MCF 10A (cell line): ENCODE data around the gene KCNA10. TPM values are rescaled to one million over a fixed set of nuclear protein-coding genes. Genes with fewer than 3 reads are reported as not detected.

Experiments
- BruUV-seq: library from RNA; stranded (reverse); fragments of 400-500 nt; replicated peaks from 2 replicates; lab custom pipeline; 2021; lab: Mats Ljungman, UMichigan
- CTCF ChIA-PET: fragments of 300-600 bp; sonication (Branson Sonifier 250); formaldehyde crosslinking; extraction: SDS; loops from one replicate; lab custom pipeline; 2021; ENCODE audit warnings: antibody characterized with exemption, inconsistent platforms; lab: Yijun Ruan, JAX
- POLR2A ChIA-PET: fragments of 300-600, 350-650 bp; sonication (Branson Sonifier 250); formaldehyde crosslinking; extraction: SDS; loops from one replicate; lab custom pipeline; 2020; ENCODE audit warnings: antibody characterized with exemption, inconsistent platforms; lab: Yijun Ruan, JAX
- DNase-seq: peaks from one replicate; pipeline ENCODE4 v3.0.0-alpha.2; 2018; ENCODE audit not compliant: unreplicated experiment
- H3K27ac Mint-ChIP-seq: one replicate; pipeline ENCODE4 v1.8.0; 2022; ENCODE audit warnings: mild to moderate bottlenecking, low read depth, mixed read lengths; ENCODE audit not compliant: unreplicated experiment
- H3K27me3 Mint-ChIP-seq: one replicate; pipeline ENCODE4 v1.8.0; 2022; ENCODE audit warnings: mixed read lengths; ENCODE audit not compliant: insufficient read depth, unreplicated experiment
- H3K36me3 Mint-ChIP-seq: one replicate; pipeline ENCODE4 v1.8.0; 2022; ENCODE audit warnings: mild to moderate bottlenecking, moderate library complexity, mixed read lengths; ENCODE audit not compliant: insufficient read depth, unreplicated experiment
- H3K4me1 Mint-ChIP-seq: one replicate; pipeline ENCODE4 v1.8.0; 2022; ENCODE audit warnings: mixed read lengths; ENCODE audit not compliant: insufficient read depth, unreplicated experiment
- H3K4me3 Mint-ChIP-seq: one replicate; pipeline ENCODE4 v1.8.0; 2022; ENCODE audit warnings: mild to moderate bottlenecking, moderate library complexity, mixed read lengths; ENCODE audit not compliant: unreplicated experiment
- H3K9me3 Mint-ChIP-seq: one replicate; pipeline ENCODE4 v1.8.0; 2022; ENCODE audit warnings: mixed read lengths; ENCODE audit not compliant: unreplicated experiment
- intact Hi-C: fragments of 100-400 bp; cut with micrococcal nuclease; formaldehyde crosslinking; loops from 2 replicates; pipeline ENCODE4 v1.14.1; 2022
- total RNA-seq: library from RNA; stranded (reverse); gene quantifications from 2 replicates; pipeline ENCODE4 v1.2.3, GENCODE V29; 2022
- TF ChIP-seq, protein P1 (sequence below): fragments of 200-600 bp; IDR thresholded peaks from one replicate; pipeline ENCODE4 v1.8.0; 2022; ENCODE audit warnings: antibody characterized with exemption, mild to moderate bottlenecking; ENCODE audit not compliant: unreplicated experiment

The KCNA10 gene
- total RNA-seq, 1 experiment from 2014 or later, result not detected

- H3K27me3 Mint-ChIP-seq, result peaks cover 7% of the 10 kb centered on the region
- H3K27ac Mint-ChIP-seq, result no peak overlapping the region
These were observed 42.8 kb downstream of the KCNA10 start for GRCh38 chr1:110476028-110476765.

GRCh38 chr1:110475362-110476027 lies 43.5 kb downstream of the KCNA10 start:
- CTCF ChIA-PET, result interaction anchor here (0.8 to 2.8 kb wide), 4 partner anchors 15 to 370 kb away, joined by 4 to 20 read pairs (median 6); no protein-coding TSS in a partner anchor
- intact Hi-C loops, result no loop called here
- peaks cover 18% of the 10 kb centered on the region for H3K4me1 Mint-ChIP-seq
- no TSS peak for BruUV-seq
- H3K36me3 Mint-ChIP-seq, result no peaks in the 10 kb centered on the region
- no peak overlapping the region for H3K27ac Mint-ChIP-seq
- DNase-seq, result no peak
- TF ChIP-seq, protein P1, sequence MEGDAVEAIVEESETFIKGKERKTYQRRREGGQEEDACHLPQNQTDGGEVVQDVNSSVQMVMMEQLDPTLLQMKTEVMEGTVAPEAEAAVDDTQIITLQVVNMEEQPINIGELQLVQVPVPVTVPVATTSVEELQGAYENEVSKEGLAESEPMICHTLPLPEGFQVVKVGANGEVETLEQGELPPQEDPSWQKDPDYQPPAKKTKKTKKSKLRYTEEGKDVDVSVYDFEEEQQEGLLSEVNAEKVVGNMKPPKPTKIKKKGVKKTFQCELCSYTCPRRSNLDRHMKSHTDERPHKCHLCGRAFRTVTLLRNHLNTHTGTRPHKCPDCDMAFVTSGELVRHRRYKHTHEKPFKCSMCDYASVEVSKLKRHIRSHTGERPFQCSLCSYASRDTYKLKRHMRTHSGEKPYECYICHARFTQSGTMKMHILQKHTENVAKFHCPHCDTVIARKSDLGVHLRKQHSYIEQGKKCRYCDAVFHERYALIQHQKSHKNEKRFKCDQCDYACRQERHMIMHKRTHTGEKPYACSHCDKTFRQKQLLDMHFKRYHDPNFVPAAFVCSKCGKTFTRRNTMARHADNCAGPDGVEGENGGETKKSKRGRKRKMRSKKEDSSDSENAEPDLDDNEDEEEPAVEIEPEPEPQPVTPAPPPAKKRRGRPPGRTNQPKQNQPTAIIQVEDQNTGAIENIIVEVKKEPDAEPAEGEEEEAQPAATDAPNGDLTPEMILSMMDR, result no peak
- no peak overlapping the region for H3K4me3 Mint-ChIP-seq
- H3K9me3 Mint-ChIP-seq, result no peaks in the 10 kb centered on the region
- POLR2A ChIA-PET, result interaction anchor here (0.6 kb wide), 1 partner anchor 141 kb away, joined by 3 read pairs; no protein-coding TSS in a partner anchor
- H3K27me3 Mint-ChIP-seq, result peaks cover 10% of the 10 kb centered on the region

More at GRCh38 chr1:110476028-110476765, 42.8 kb downstream of the KCNA10 start:
- CTCF ChIA-PET, result interaction anchor here (0.7 to 12.6 kb wide), 6 partner anchors 16 to 268 kb away, joined by 3 to 123 read pairs (median 6); no protein-coding TSS in a partner anchor
- H3K36me3 Mint-ChIP-seq, result no peaks in the 10 kb centered on the region
- TF ChIP-seq, protein P1, result no peak
- POLR2A ChIA-PET, result no interaction called here
- H3K4me1 Mint-ChIP-seq, result peaks cover 18% of the 10 kb centered on the region
- DNase-seq, result peak; percentile 32
- no peaks in the 10 kb centered on the region for H3K9me3 Mint-ChIP-seq
- no TSS peak for BruUV-seq
- H3K4me3 Mint-ChIP-seq, result no peak overlapping the region
- intact Hi-C loops, result no loop called here

DNA sequence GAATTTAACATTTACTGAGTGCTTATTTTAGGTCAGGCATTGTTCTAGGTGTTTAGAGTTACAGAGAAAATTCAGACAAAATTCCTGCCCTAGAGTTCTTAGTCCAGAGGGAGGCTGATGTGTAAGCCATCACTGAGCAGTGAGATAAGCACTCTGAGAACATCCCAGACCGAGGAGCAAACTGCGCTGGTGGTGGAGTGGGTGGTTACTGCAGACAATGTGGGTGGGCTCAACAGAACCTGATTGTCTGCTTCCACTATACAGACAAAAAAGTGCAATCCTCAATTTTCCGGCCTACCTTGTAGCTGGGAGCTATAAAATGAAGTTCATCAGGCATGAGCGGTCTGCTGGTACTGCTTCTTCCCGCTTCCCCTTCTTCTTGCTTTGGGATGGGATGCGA lies 44.5 kb downstream of the KCNA10 start:
- Mint-ChIP-seq H3K4me3 (no peak overlapping the region), H3K4me1 (peaks cover 18% of the 10 kb centered on the region), H3K27me3 (peaks cover 10% of the 10 kb centered on the region), H3K9me3 (no peaks in the 10 kb centered on the region), H3K27ac (no peak overlapping the region), H3K36me3 (no peaks in the 10 kb centered on the region)
- TF ChIP-seq, protein P1, result no peak
- no peak for DNase-seq
- no TSS peak for BruUV-seq
- ChIA-PET CTCF (interaction anchor here (0.6 to 2.5 kb wide), 8 partner anchors 14 to 369 kb away, joined by 3 to 24 read pairs (median 6); no protein-coding TSS in a partner anchor), POLR2A (no interaction called here)
- intact Hi-C loops, result no loop called here

DNA sequence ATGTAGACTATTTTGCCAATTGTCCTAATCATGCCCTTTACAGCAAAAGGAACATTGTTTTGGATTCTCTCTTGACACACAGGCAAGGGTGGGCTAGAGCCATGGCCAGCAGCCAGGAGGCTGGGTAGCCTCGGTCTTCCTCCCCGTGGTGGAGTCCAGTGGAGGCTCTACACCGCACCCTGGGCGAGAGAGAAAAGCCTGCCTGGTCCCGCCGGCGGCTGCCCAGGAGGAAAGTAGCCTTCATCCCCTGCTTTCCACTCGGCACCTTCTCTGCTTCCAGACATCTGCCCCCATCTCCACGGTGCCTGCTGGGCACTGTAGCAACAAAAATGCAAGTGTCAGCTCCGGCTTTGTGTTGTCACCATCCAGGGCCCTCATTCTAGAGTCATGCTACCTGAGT lies 46.4 kb downstream of the KCNA10 start:
- BruUV-seq, result no TSS peak
- H3K9me3 Mint-ChIP-seq, result no peaks in the 10 kb centered on the region
- H3K4me3 Mint-ChIP-seq, result no peak overlapping the region
- H3K4me1 Mint-ChIP-seq, result peaks cover 15% of the 10 kb centered on the region
- H3K27me3 Mint-ChIP-seq, result peaks cover 10% of the 10 kb centered on the region
- intact Hi-C loops, result no loop called here
- DNase-seq, result no peak
- TF ChIP-seq, protein P1, result no peak
- POLR2A ChIA-PET, result no interaction called here
- H3K36me3 Mint-ChIP-seq, result no peaks in the 10 kb centered on the region
- CTCF ChIA-PET, result interaction anchor here (1.3 to 20.5 kb wide), 5 partner anchors 10 to 24 kb away, joined by 3 to 273 read pairs (median 14); no protein-coding TSS in a partner anchor
- H3K27ac Mint-ChIP-seq, result no peak overlapping the region
